Panc1 (cell line): ENCODE results near the gene ABO. TPM values are rescaled to one million over a fixed set of nuclear protein-coding genes. Genes with fewer than 3 reads are reported as not detected.

ENCODE experiments used
- ATAC-seq: fragments of 200-7000 bp; cut with Tn5 transposase; 2 replicates; pipeline ENCODE4 v1.9.1; 2020; ENCODE audit warnings: mild to moderate bottlenecking, moderate library complexity
- BruUV-seq: library from RNA; stranded (reverse); fragments of 400-500 nt; replicated peaks from 2 replicates; lab custom pipeline; 2021; lab: Mats Ljungman, UMichigan
- CTCF ChIA-PET: fragments of 300-600 bp; sonication (Branson Sonifier 250); formaldehyde crosslinking; loops from one replicate; lab custom pipeline; 2022; ENCODE audit warnings: antibody characterized with exemption; lab: Charles Lee
- POLR2A ChIA-PET: fragments of 300-600 bp; sonication (Branson Sonifier 250); formaldehyde crosslinking; loops from one replicate; lab custom pipeline; 2022; ENCODE audit warnings: antibody characterized with exemption; lab: Charles Lee
- DNase-seq: peaks from one replicate; pipeline ENCODE4 v3.0.0-alpha.2; 2010; ENCODE audit warnings: low read depth, low spot score
- H3K27ac ChIP-seq: 2 replicates; pipeline ENCODE4 v1.5.1; 2011; ENCODE audit warnings: mild to moderate bottlenecking, low read length, inconsistent platforms
- H3K27me3 ChIP-seq: fragments of 200-500 bp; sonication (Bioruptor generic); 2 replicates; pipeline ENCODE4 v1.6.0; 2014; ENCODE audit warnings: low read length, inconsistent platforms; ENCODE audit not compliant: control insufficient read depth, insufficient read depth
- H3K36me3 ChIP-seq: fragments of 200-500 bp; sonication (Bioruptor generic); 2 replicates; pipeline ENCODE4 v1.5.1; 2014; ENCODE audit warnings: inconsistent platforms, mild to moderate bottlenecking, low read length, moderate library complexity; ENCODE audit not compliant: control insufficient read depth, insufficient read depth
- H3K4me1 ChIP-seq: 2 replicates; pipeline ENCODE4 v1.5.1; 2011; ENCODE audit warnings: inconsistent platforms, mild to moderate bottlenecking, low read length, moderate library complexity; ENCODE audit not compliant: control insufficient read depth, insufficient read depth
- H3K4me3 ChIP-seq, 2 experiments: 2 replicates each; pipeline ENCODE4 v1.5.1; 2011 to 2012; ENCODE audit warnings: low read depth in 2 of 2, low read length in 2 of 2, mild to moderate bottlenecking in 2 of 2, inconsistent platforms in 1 of 2, moderate library complexity in 1 of 2
- H3K9me3 ChIP-seq: fragments of 200-500 bp; sonication (Bioruptor generic); 2 replicates; pipeline ENCODE4 v1.5.1; 2014; ENCODE audit warnings: low read depth, mild to moderate bottlenecking, inconsistent platforms, low read length, moderate library complexity; ENCODE audit not compliant: control insufficient read depth, insufficient read depth
- CTCF ChIP-seq: fragments of 450-650 bp; IDR thresholded peaks from 2 replicates; pipeline ENCODE4 v1.5.1; 2017; ENCODE audit warnings: mild to moderate bottlenecking
- POLR2AphosphoS5 ChIP-seq: IDR thresholded peaks from 2 replicates; pipeline ENCODE4 v1.6.1; 2012; ENCODE audit warnings: mild to moderate bottlenecking, low read depth, low read length, moderate library complexity
- REST ChIP-seq, 2 experiments: IDR thresholded peaks; 2 replicates each; pipeline ENCODE4 v1.6.1; 2011 to 2012; ENCODE audit warnings: low read depth in 2 of 2, control low read depth in 1 of 2, low read length in 1 of 2, mild to moderate bottlenecking in 1 of 2, moderate library complexity in 1 of 2; ENCODE audit not compliant: insufficient read depth in 1 of 2
- SIN3A ChIP-seq: IDR thresholded peaks from 2 replicates; pipeline ENCODE4 v1.6.1; 2012; ENCODE audit warnings: low read depth, mild to moderate bottlenecking, low read length, moderate library complexity, borderline replicate concordance; ENCODE audit not compliant: insufficient read depth
- TCF7L2 ChIP-seq: IDR thresholded peaks from 2 replicates; pipeline ENCODE4 v1.6.1; 2011; ENCODE audit warnings: mild to moderate bottlenecking, low read depth, low read length, inconsistent platforms
- in situ Hi-C: cut with HindIII; loops from 2 replicates; pipeline ENCODE4 v1.10.0; 2016; ENCODE audit warnings: low sequenced_read_pairs, low pct_unique_long_range_greater_than_20kb
- intact Hi-C: fragments of 100-400 bp; cut with micrococcal nuclease; formaldehyde crosslinking; loops from one replicate; pipeline ENCODE4 v1.10.0; 2022; ENCODE audit not compliant: unreplicated experiment
- total RNA-seq: library from RNA; stranded (reverse); gene quantifications from one replicate; pipeline ENCODE4 v1.2.1, GENCODE V29; 2021; ENCODE audit not compliant: unreplicated experiment

ABO gene
- total RNA-seq, 1 experiment from 2014 or later = 0.10 TPM

DNA sequence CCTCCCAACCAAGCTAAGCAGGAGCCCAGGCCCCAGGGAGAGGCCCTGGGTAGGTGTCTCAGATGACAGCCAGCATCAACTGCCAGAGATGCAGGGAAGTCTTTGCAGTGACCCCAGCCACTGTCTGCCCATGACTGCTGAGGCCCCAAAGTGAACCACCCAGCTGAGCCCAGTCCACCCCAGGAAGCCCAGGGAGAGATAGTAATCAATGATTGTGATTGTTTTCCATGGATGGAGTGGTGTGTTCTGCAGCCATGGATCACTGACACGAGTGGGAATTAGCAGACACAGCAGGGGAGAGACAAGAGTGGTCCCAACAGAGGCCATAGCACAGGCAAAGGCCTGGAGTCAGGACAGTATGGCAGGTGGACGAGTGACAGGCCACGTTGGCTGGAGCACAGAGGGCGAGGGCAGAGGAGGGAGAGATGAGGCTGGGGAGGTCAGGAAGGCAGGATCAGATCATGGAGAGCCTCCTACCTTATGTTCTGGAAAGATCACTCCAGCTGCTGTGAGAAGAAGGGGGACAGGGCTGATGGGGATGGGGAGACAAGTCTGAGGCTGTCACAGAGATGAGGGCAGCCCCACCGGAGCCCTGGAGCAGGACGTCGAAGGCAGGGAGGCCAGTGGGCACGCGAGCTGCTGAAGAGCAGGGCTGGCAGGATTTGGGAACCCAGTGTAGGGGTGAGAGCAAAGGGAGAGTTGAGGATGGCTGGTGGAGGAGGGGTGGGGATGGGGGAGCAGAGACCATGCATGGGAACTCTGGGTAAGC lies 14.5 kb downstream of the ABO start:
- ChIA-PET CTCF (no interaction called here), POLR2A (no interaction called here)
- no peaks in the 10 kb centered on the region for H3K36me3 ChIP-seq
- in situ Hi-C loops (no loop called here), intact Hi-C loops (no loop called here)
- H3K27me3 ChIP-seq = no peaks in the 10 kb centered on the region
- no peak for DNase-seq
- H3K9me3 ChIP-seq = no peaks in the 10 kb centered on the region
- no peak for ATAC-seq
- no peak overlapping the region for H3K4me3 ChIP-seq
- no peak overlapping the region for H3K27ac ChIP-seq
- TF ChIP-seq POLR2AphosphoS5 = no peak
- TF ChIP-seq CTCF = no peak
- TF ChIP-seq REST (IDR thresholded peaks at IDR 0.05; ENCODE audit: insufficient read depth in 1 of 2, low read depth in 2 of 2, low read length in 1 of 2) = no peak
- no peak for TF ChIP-seq SIN3A
- TF ChIP-seq TCF7L2 = no peak
- BruUV-seq = no TSS peak
- no peaks in the 10 kb centered on the region for H3K4me1 ChIP-seq

- ChIA-PET POLR2A (no interaction called here), CTCF (interaction anchor here (0.7 kb wide), 2 partner anchors 20 to 69 kb away, joined by 3 read pairs; no protein-coding TSS in a partner anchor)
- TF ChIP-seq TCF7L2 (no peak), REST (IDR thresholded peaks at IDR 0.05; ENCODE audit: insufficient read depth in 1 of 2, low read depth in 2 of 2, low read length in 1 of 2) (no peak), CTCF (no peak), SIN3A (no peak), POLR2AphosphoS5 (no peak)
- H3K9me3 ChIP-seq = no peaks in the 10 kb centered on the region
- no TSS peak for BruUV-seq
- no peak overlapping the region for H3K4me3 ChIP-seq
- intact Hi-C loops (no loop called here), in situ Hi-C loops (no loop called here)
- no peaks in the 10 kb centered on the region for H3K36me3 ChIP-seq
- no peaks in the 10 kb centered on the region for H3K4me1 ChIP-seq
- ATAC-seq = no peak
- DNase-seq = no peak
- no peak overlapping the region for H3K27ac ChIP-seq
- H3K27me3 ChIP-seq = no peaks in the 10 kb centered on the region
These were observed 16.7 kb downstream of the ABO start for GRCh38 chr9:133258061-133259015.
